NCI-H748 treated with DMSO at 0.1 percent for 48 hours (cell line): ENCODE results near the gene STX8.
"Not testable (repeated sequence)": the region's sequence is repeated elsewhere in the genome, so short reads cannot be mapped to it uniquely, and the experiment has no call there.

ENCODE experiments used
- DNase-seq: peaks from one replicate; lab custom pipeline; 2025; lab: John Stamatoyannopoulos, UW

Gene STX8

DNA sequence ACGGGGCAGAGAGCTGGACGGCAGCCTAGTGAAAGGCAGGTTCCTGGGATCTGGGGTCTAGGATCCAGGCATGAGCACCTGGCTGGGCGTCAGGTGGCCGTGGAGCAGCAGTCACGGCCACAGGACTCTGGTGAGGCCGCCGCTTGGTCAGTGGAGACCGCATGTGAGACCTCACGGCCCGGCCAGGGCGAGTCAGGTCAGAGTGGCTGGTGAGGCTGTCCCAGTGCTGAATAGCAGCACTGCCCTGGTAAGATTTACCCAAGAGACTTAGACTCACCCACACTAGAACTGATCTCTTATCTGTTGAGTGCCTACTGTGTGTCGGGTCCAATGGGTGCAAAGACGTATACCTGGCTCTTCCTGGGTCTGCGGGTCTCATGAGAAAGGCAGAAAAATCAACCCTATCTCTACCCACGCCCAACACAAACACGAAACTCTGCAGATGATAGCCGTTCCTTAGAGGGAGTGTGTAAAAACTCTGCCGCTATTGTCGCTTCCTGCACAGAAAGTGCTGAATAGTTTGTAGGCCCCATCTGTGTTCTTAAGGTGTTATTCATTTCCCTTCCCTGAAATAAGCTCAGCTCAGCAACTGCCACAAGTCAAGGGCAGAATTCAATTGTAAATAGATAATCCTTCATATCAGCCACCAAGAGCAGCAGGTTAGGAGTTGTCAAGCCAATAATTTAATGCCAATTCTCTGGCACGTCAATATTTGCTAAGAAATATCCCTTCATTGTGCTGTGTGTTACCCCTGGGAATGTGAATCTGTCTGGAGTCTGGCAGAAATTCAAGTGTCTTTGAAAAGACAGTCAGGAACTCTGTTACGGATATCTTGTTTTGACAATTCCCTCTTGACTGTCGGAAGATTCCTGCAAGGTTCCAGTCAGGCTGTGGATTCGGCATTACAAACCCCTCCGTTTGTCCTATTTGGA, 314.3 kb downstream of the STX8 start:
- no peak for DNase-seq

GRCh38 chr17:9259419-9259818, 316.2 kb downstream of the STX8 start:
- DNase-seq: no peak

GRCh38 chr17:9258115-9259015, 317.3 kb downstream of the STX8 start:
- no peak for DNase-seq

DNA sequence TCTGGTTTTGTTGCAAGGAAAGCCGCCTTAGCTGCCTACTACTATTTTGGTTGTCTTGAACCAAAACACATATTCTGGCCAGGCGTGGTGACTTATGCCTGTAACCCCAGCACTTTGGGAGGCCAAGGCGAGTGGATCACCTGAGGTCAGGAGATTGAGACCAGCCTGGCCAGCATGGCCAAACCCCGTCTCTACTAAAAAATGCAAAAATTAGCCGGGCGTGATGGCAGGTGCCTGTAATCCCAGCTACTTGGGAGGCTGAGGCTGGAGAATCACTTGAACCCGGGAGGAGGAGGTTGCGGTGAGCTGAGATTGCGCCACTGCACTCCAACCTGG, 318.0 kb downstream of the STX8 start:
- DNase-seq: not testable (repeated sequence)

DNA sequence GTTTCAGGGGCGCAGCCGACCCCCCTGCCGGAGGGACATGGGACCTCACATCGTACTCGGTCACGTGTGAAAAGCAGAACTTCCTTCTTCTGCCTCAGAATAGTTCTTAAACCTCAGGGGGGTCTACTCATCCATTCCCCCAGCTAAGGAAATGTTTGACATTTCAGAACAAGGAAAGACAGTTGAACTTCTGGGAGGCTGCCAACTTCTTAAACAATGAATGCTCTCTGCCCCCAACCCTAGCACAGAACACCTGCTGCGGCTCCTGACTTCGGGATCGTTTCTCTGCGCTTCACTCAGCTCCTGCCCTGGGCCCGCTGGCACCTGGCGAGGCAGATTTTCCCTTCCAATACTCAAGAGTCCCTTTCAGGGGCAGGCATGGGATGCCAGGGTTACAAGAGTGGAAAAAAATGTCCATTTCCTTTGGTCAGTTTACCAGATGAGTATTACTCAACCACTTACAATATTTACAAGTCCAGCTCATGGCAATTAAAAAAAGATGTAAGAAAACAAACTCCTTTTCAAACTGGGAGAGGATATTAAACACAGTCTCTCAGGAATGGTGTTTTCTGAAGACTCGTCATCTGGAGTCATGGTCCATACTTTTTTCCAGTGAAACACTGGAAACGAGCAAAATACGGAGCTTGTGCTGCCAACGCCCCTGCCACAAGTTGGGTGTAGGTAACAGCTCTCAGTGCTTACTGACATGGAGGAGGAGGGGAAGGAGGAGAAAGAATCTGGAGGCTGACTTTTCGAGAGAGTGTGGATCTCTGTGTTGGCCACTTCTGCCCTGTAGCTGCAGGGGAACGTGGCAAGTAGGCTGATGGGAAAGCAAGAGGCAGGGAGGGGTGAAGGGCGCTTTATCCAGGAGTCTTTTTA, 318.6 kb downstream of the STX8 start:
- DNase-seq: no peak

GRCh38 chr17:9256361-9256750, 319.3 kb downstream of the STX8 start:
- no peak for DNase-seq

- DNase-seq: no peak
These were observed 319.8 kb downstream of the STX8 start for GRCh38 chr17:9255833-9256232.

GRCh38 chr17:9254841-9255240, 320.8 kb downstream of the STX8 start:
- no peak for DNase-seq

- no peak for DNase-seq
These were observed 322.3 kb downstream of the STX8 start for GRCh38 chr17:9253308-9253707.

GRCh38 chr17:9251273-9251672, 324.3 kb downstream of the STX8 start:
- no peak for DNase-seq

DNA sequence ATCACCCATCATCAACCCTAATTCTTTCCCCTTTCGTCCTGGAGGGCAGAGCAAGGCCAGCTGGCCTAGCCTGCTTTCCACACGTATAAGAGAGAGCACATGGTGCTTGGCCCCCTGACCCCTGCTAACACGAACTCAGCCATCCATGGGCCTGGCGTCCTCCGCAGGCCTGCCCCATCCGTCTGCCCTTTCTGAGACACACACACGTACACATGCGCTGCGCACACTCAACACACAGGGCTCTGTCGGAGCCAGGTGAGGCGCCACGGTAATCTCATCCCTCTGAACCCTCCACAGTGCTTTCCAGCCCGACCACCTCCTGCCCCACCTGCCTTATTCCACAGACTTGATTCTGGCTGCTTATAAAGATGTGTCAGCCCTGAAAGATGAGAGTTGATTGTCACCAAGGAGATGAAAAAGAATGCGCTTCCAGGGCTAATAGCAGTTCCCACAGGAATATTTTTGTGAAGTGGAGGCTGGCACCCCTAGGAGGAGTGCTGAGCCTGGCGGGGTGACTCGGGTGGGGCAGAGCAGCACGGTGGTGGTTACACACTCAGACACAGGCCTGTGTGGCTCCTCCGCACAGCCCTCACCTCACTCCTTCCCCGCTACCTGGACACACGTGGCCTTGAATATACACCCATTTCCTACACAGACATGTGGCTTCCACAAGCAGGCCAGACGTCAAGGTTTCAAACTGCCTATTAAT, 326.2 kb downstream of the STX8 start:
- DNase-seq: no peak

DNA sequence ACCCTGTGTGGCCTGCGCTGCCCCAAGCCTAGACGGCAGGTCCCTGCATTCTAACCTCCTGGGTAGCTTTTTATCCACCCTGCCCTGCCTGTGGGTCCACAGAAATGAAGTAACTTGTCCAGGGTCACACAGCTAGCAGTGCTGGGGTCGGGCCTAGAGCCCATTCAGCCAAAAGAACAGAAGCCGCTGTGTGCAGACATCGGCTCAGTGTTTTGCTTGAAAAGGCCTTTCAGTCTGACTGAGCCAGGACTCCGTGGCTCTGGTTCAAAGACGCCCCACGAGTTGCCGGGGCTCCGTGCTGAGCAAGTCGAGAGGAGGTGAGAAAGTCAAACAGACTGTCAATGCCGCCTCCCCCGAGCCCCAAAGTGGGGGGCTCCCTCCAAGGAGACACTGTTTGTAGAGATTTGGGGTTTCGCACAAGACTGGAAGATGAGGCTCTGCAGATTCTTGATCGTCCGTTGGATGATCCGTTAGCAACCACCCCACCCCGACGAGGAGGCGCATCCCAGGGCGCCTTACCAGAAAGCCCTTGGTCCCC, 328.1 kb downstream of the STX8 start:
- no peak for DNase-seq

DNA sequence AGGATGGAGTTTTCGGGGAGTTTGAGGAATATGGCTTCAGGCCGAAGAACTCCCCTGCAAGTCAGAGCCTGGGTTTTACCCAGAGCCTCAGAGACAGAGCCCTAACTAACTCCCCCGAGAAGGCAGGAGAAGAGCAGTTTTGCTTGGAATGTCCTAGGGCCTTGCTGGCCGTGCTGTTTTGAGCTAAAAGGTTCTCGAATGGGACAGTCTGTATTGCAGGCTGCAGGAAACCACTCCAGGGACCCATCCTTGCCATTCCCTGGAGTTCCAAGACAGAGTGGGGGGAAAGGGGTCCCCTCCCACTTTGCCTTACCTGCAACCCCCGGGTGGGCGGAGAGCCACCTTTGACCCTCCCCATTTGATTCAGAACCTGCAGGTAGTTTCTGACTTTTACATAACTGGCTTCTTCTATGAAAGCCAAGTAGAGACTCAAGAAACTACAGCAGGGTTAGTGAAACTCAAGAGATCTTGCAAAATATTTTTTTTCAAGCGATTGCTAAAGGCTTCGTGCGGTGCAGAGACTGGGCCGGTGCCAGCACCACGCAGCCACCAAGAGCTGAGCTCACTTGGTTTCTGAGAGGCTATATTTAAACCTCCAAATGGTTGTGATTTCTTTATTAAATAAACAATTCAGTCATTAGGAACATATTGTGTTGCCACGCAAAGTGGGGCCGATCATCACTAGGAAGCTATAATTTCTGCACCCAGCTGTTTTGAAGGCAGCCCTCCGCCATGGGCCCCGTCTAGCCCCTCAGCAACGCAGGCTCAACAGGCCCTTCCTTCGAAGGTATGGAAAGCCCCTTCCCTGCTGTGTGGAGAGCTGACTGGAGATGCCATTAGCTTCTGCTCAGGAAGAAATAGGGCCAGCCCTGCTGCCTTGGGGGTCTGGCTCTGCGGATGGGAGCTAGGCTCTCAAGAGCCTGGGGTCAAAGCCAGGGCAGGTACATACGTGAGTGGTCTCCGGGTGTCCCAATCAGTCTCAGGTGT, 331.3 kb downstream of the STX8 start:
- DNase-seq: no peak

DNA sequence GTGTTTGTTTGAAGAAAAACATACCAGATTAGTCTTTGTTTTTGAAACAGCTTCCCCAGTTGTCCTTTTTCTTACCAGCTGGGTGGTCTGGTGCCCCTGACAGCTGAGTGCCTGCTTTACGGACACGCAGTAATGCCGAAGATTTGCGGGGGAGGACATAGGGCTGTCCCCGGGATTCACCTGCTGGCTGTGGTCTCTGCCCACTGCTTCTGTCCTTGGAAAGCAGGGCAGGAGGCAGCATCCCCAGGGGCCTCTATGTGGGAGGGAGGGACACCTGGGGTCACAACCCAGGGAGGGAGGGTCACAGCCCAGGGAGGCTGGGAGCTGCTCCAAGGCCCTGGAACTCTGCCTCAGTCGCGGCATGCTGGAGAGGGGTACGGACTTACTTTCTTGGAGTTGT, 332.6 kb downstream of the STX8 start:
- no peak for DNase-seq

GRCh38 chr17:9242497-9242881, 333.1 kb downstream of the STX8 start:
- DNase-seq: no peak

DNA sequence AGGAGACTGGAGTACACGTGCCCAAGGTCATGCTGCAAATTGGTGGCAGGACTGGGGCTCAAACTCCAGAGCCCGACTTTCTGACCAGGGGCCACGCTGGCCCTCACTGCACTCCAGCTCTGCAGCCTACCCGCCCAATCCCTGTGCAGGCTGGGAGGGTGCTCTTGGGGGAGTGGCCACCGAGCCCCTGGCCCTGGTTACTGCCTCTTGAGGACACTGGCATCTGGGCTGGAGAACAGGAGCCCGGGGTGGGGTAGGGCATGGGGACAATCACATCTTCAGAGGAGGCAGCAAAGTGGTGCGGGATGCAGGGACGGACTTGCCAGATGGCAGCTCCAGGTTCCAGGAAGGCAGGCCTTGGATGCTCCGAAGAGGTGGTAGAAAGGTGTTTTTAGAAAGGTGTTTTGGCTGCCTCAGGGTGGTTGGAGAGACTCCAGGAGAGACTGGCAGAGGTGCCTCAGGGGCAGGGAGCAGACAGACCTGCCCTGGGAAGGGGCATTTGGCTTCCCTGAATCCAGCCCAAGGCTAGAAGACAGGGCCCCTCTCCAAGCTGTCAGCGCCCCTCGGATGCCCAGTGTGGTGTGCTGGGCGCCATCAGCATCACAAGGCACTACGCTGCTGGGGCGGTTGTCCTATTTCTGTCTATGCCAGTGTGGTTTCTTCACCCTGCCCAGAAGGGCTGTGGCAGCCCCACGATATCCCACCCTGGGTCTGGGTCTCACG, 333.7 kb downstream of the STX8 start:
- DNase-seq: no peak

DNA sequence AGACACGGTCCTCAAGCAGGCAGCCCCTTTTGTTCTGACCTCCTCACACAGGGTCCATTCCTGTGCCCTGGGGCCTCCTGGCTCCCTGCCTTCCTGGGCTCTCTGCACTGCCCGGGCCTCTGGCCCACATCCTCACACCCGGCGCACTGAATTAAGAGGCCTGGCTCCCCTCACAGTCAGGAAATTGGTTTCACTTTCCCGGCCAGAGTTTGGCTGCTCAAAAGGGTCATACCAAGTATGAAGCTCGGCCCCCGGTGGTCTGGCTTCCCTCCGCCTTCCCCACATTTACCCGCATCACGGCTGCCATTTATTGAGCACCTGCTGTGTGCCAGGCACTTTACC, 334.3 kb downstream of the STX8 start:
- no peak for DNase-seq

DNA sequence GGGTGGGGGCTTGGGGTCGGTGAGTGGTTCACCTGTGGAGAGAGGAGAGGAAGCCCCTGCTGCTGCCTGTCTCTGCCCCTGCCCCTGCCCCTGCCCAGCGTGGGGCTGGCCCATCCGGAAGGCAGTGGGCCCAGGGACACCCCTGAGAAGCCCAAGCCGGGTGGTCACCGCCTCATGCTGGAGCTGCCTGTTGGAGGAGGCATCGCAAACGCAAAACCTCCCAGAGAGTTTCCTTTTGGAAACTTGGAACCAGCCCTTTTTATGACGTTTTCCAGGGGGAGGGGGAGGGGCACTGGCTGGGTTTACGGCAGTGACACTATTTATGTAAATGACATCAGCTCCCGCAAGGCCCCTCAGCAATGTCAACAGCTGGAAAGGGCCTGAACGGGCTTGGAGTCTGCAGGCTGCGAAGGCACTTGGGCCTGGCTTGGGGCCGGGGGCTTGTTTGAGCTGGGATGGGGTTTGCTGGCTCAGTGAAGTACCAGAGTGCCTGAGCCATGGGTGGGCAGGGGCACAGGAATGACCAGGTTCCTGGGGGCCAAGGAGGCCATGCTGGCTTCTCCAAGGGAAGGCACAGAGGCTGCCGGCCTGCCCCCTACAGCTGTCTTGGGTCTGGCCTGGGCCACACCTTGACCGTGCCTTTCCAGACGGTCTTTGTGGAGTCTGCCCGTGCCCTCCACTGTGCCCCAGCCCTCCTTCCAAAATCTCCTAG, 334.8 kb downstream of the STX8 start:
- DNase-seq: no peak
